Measurements from ENCODE around the gene GTPBP4.

Gene GTPBP4

DNA sequence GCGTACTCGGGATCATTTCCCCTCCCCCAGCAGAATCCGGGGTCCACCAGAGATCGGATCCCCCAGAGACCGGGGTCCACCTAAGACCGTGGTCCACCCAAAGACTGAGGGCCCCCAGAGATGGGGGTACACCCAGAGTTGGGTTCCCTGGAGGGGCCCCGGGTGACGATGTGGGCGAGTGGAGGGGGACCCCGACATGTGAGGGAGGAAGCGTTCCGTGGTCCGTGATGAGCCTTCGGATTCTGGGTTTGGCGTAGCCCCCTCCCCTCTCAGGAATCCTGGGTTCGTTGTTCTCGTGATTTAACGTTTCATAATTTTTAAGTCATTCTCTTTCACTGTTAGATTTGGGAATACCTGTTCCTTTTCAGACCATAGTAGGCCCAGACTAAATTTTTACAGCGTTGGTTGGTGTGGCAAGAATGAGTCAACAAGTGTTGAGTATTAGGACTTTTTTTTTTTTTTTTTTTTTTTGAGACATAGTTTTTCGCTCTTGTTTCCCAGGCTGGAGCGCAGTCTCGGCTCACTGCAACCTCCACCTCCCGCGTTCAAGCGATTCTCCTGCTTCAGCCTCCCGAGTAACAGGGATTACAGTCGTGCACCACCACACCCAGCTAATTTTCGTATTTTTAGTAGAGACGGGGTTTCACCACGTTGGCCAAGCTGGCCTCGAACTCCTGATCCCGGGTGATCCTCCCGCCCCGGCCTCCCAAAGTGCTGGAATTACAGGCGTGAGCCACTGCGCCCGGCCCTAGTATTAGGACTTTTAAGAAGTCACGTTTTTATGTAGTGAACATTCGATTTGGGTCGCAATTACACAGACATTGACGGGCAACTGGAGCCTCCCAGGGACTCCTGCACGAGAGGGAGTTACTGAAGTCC lies 672 bp downstream of the GTPBP4 start:
- TF ChIP-seq, protein P1, sequence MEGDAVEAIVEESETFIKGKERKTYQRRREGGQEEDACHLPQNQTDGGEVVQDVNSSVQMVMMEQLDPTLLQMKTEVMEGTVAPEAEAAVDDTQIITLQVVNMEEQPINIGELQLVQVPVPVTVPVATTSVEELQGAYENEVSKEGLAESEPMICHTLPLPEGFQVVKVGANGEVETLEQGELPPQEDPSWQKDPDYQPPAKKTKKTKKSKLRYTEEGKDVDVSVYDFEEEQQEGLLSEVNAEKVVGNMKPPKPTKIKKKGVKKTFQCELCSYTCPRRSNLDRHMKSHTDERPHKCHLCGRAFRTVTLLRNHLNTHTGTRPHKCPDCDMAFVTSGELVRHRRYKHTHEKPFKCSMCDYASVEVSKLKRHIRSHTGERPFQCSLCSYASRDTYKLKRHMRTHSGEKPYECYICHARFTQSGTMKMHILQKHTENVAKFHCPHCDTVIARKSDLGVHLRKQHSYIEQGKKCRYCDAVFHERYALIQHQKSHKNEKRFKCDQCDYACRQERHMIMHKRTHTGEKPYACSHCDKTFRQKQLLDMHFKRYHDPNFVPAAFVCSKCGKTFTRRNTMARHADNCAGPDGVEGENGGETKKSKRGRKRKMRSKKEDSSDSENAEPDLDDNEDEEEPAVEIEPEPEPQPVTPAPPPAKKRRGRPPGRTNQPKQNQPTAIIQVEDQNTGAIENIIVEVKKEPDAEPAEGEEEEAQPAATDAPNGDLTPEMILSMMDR (IDR thresholded peaks at IDR 0.05; ENCODE audit: insufficient read depth, low read depth, low read length, missing control alignments), result no peak
- peak; percentile 54 for DNase-seq (ENCODE audit: low read depth)
- peak overlapping the region; percentile 99 for H3K4me3 ChIP-seq (ENCODE audit: low read length)

GRCh38 chr10:990808-991207 lies 2.6 kb downstream of the GTPBP4 start:
- DNase-seq (ENCODE audit: low read depth), result no peak
- no peak overlapping the region for H3K4me3 ChIP-seq (ENCODE audit: low read length)
- TF ChIP-seq, protein P1 (IDR thresholded peaks at IDR 0.05; ENCODE audit: insufficient read depth, low read depth, low read length, missing control alignments), result no peak

DNA sequence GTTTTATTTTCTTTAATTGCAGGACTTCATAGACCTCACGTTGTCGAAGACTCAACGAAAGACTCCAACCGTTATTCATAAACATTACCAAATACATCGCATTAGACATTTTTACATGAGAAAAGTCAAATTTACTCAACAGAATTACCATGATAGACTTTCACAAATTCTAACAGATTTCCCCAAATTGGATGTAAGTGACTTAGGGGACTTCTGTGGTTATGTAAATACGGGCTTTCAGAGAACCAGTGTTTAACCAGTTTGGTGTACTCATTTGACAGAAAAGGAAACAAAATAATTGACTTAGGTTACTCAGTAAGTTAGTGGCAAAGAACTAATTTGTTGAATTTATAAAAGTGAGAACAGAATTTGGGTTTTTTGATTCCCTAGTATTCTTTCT lies 4.2 kb downstream of the GTPBP4 start:
- no peak for DNase-seq (ENCODE audit: low read depth)
- no peak overlapping the region for H3K4me3 ChIP-seq (ENCODE audit: low read length)
- TF ChIP-seq, protein P1 (IDR thresholded peaks at IDR 0.05; ENCODE audit: insufficient read depth, low read depth, low read length, missing control alignments), result no peak

DNA sequence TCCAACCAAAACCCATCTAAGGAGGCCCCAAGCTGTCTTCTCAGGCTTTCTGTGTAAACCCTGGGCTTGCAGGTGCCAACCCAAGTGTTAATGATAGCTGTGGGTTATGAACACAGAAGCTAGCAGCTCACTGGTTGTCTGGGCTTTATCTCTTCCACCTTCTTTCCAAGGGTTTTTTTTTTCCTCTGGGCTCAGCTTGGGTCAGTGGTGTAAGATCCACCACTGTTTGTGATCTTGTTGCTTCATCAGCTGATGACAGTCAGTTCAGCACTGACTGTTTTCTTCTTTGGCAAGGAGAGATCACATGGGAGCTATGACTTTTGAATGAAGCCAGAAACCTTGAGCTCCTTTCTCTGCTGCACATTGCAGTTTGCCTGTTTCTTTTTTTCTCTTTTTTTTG lies 4.6 kb downstream of the GTPBP4 start:
- H3K4me3 ChIP-seq (ENCODE audit: low read length), result no peak overlapping the region
- TF ChIP-seq, protein P1 (IDR thresholded peaks at IDR 0.05; ENCODE audit: insufficient read depth, low read depth, low read length, missing control alignments), result no peak
- DNase-seq (ENCODE audit: low read depth), result no peak

- DNase-seq (ENCODE audit: low read depth), result no peak
- no peak overlapping the region for H3K4me3 ChIP-seq (ENCODE audit: low read length)
- TF ChIP-seq, protein P1 (IDR thresholded peaks at IDR 0.05; ENCODE audit: insufficient read depth, low read depth, low read length, missing control alignments), result no peak
Observed at GRCh38 chr10:994836-995558, 6.8 kb downstream of the GTPBP4 start.

- H3K4me3 ChIP-seq (ENCODE audit: low read length), result no peak overlapping the region
- no peak for DNase-seq (ENCODE audit: low read depth)
- TF ChIP-seq, protein P1 (IDR thresholded peaks at IDR 0.05; ENCODE audit: insufficient read depth, low read depth, low read length, missing control alignments), result no peak
Observed at GRCh38 chr10:995559-995926, 7.3 kb downstream of the GTPBP4 start.

All from epithelial cell of esophagus (primary cell).